Glutamatergic neuron (in vitro differentiated cells): ENCODE results near the gene GHITM. TPM values are rescaled to one million over a fixed set of nuclear protein-coding genes. Genes with fewer than 3 reads are reported as not detected.

Source experiments
- DNase-seq: peaks from one replicate; pipeline ENCODE4 v3.0.0; 2022
- H3K27ac Mint-ChIP-seq: one replicate; pipeline ENCODE4 v1.8.0; 2020; ENCODE audit warnings: mild to moderate bottlenecking, mixed read lengths, inconsistent platforms; ENCODE audit not compliant: unreplicated experiment
- H3K27me3 Mint-ChIP-seq: one replicate; pipeline ENCODE4 v1.8.0; 2020; ENCODE audit warnings: mild to moderate bottlenecking, moderate library complexity, mixed read lengths, inconsistent platforms; ENCODE audit not compliant: unreplicated experiment
- H3K36me3 Mint-ChIP-seq: one replicate; pipeline ENCODE4 v1.8.0; 2020; ENCODE audit warnings: mild to moderate bottlenecking, mixed read lengths, inconsistent platforms; ENCODE audit not compliant: unreplicated experiment
- H3K4me1 Mint-ChIP-seq: one replicate; pipeline ENCODE4 v1.8.0; 2020; ENCODE audit warnings: mild to moderate bottlenecking, low read depth, mixed read lengths, inconsistent platforms; ENCODE audit not compliant: unreplicated experiment
- H3K4me3 Mint-ChIP-seq: one replicate; pipeline ENCODE4 v1.8.0; 2020; ENCODE audit warnings: mild to moderate bottlenecking, mixed read lengths, inconsistent platforms; ENCODE audit not compliant: unreplicated experiment
- H3K9me3 Mint-ChIP-seq: one replicate; pipeline ENCODE4 v1.8.0; 2020; ENCODE audit warnings: mild to moderate bottlenecking, moderate library complexity, mixed read lengths, inconsistent platforms; ENCODE audit not compliant: unreplicated experiment
- CTCF ChIP-seq: fragments of 200-600 bp; sonication (generic); IDR thresholded peaks from one replicate; pipeline ENCODE4 v1.5.0; 2021; ENCODE audit not compliant: partially characterized antibody, unreplicated experiment
- total RNA-seq: library from RNA; stranded (reverse); fragmentation: NEBNext Ultra II Directional; extraction: Animal tissue kit (Norgen Biotek cat#: 25700); gene quantifications from one replicate; pipeline ENCODE4 v1.2.1, GENCODE V29; 2021; ENCODE audit not compliant: unreplicated experiment

The GHITM gene
- total RNA-seq, 1 donor from 2014 or later, result 120 TPM

GRCh38 chr10:84200537-84201243 lies 61.4 kb downstream of the GHITM start:
- Mint-ChIP-seq H3K27me3 (peaks cover 17% of the 10 kb centered on the region), H3K4me1 (peaks cover 5% of the 10 kb centered on the region), H3K9me3 (peaks cover 3% of the 10 kb centered on the region), H3K4me3 (no peak overlapping the region), H3K36me3 (no peaks in the 10 kb centered on the region), H3K27ac (no peak overlapping the region)
- DNase-seq, result no peak
- TF ChIP-seq CTCF, result no peak

- TF ChIP-seq CTCF, result no peak
- DNase-seq, result no peak
- Mint-ChIP-seq H3K9me3 (peaks cover 3% of the 10 kb centered on the region), H3K27me3 (peaks cover 15% of the 10 kb centered on the region), H3K4me3 (no peak overlapping the region), H3K36me3 (no peaks in the 10 kb centered on the region), H3K4me1 (peaks cover 5% of the 10 kb centered on the region), H3K27ac (no peak overlapping the region)
These were observed 61.9 kb downstream of the GHITM start for GRCh38 chr10:84201244-84201606.

- Mint-ChIP-seq H3K9me3 (peaks cover 3% of the 10 kb centered on the region), H3K27ac (no peak overlapping the region), H3K4me1 (peaks cover 5% of the 10 kb centered on the region), H3K4me3 (no peak overlapping the region), H3K27me3 (peaks cover 16% of the 10 kb centered on the region), H3K36me3 (no peaks in the 10 kb centered on the region)
- DNase-seq, result no peak
- TF ChIP-seq CTCF, result no peak
These were observed 62.4 kb downstream of the GHITM start for GRCh38 chr10:84201682-84202081.

GRCh38 chr10:84202349-84202748 lies 63.0 kb downstream of the GHITM start:
- TF ChIP-seq CTCF, result no peak
- H3K9me3 Mint-ChIP-seq, result peaks cover 3% of the 10 kb centered on the region
- no peak overlapping the region for H3K4me3 Mint-ChIP-seq
- H3K27ac Mint-ChIP-seq, result no peak overlapping the region
- no peak for DNase-seq
- peaks cover 5% of the 10 kb centered on the region for H3K4me1 Mint-ChIP-seq
- H3K36me3 Mint-ChIP-seq, result no peaks in the 10 kb centered on the region
- H3K27me3 Mint-ChIP-seq, result peaks cover 12% of the 10 kb centered on the region

Other genes starting within 250 kb of the GHITM start
- gene GPR15LG, start 34.3 kb downstream of the GHITM start, total RNA-seq, result not detected
- gene CDHR1, start 55.0 kb downstream of the GHITM start, total RNA-seq, result 6.1 TPM
- not detected for gene LRIT2, start 86.0 kb downstream of the GHITM start, total RNA-seq
- not detected for gene LRIT1, start 102.0 kb downstream of the GHITM start, total RNA-seq
- gene RGR, start 105.5 kb downstream of the GHITM start, total RNA-seq, result not detected
- 168 TPM for gene CCSER2, start 189.1 kb downstream of the GHITM start, total RNA-seq